Loucy (cell line): Measurements from ENCODE around the gene CCT6A.

Experiments
- EZH2phosphoT487 ChIP-seq: fragments of 200-600 bp; IDR thresholded peaks from 2 replicates; pipeline ENCODE4 v1.6.1; 2018; ENCODE audit warnings: antibody characterized with exemption, mild to moderate bottlenecking, moderate library complexity, borderline replicate concordance
- TF ChIP-seq, protein P1 (sequence below): fragments of 200-600 bp; sonication (generic); conservative IDR thresholded peaks from 2 replicates; pipeline ENCODE4 v1.5.1; 2014; ENCODE audit warnings: mild to moderate bottlenecking, antibody characterized with exemption, low read length

GRCh38 chr7:56007891-56008290 is 43.7 kb upstream of the CCT6A start:
- TF ChIP-seq, protein P1, sequence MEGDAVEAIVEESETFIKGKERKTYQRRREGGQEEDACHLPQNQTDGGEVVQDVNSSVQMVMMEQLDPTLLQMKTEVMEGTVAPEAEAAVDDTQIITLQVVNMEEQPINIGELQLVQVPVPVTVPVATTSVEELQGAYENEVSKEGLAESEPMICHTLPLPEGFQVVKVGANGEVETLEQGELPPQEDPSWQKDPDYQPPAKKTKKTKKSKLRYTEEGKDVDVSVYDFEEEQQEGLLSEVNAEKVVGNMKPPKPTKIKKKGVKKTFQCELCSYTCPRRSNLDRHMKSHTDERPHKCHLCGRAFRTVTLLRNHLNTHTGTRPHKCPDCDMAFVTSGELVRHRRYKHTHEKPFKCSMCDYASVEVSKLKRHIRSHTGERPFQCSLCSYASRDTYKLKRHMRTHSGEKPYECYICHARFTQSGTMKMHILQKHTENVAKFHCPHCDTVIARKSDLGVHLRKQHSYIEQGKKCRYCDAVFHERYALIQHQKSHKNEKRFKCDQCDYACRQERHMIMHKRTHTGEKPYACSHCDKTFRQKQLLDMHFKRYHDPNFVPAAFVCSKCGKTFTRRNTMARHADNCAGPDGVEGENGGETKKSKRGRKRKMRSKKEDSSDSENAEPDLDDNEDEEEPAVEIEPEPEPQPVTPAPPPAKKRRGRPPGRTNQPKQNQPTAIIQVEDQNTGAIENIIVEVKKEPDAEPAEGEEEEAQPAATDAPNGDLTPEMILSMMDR = no peak
- no peak for TF ChIP-seq EZH2phosphoT487
